ENCODE results near the gene PGLYRP4.

The PGLYRP4 gene

DNA sequence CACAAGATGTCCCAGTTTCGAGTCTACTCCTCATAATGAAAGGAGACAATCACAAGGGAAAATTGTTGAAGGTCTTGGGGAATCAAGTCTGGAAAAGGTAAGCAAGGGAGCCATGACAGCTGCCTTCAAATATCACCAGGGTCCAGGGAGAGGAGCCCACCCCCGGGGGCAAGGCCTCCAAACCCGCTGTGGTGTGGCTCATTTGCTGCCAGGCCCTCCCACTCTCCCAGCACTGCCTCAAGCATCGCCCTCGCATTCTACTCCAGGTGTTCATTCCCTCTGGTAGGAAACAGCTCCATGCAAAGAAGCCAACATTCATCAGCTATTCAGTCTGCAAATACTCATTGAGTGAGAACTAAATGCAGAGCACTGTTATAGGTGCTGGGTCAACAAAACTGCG, 17.6 kb upstream of the PGLYRP4 start:
- no peak for DNase-seq (ENCODE audit: low read depth)
- no peak overlapping the region for H3K4me3 ChIP-seq (ENCODE audit: low read length)
- TF ChIP-seq, protein P1, sequence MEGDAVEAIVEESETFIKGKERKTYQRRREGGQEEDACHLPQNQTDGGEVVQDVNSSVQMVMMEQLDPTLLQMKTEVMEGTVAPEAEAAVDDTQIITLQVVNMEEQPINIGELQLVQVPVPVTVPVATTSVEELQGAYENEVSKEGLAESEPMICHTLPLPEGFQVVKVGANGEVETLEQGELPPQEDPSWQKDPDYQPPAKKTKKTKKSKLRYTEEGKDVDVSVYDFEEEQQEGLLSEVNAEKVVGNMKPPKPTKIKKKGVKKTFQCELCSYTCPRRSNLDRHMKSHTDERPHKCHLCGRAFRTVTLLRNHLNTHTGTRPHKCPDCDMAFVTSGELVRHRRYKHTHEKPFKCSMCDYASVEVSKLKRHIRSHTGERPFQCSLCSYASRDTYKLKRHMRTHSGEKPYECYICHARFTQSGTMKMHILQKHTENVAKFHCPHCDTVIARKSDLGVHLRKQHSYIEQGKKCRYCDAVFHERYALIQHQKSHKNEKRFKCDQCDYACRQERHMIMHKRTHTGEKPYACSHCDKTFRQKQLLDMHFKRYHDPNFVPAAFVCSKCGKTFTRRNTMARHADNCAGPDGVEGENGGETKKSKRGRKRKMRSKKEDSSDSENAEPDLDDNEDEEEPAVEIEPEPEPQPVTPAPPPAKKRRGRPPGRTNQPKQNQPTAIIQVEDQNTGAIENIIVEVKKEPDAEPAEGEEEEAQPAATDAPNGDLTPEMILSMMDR (conservative IDR thresholded peaks at IDR 0.05; ENCODE audit: low read length) = no peak

DNA sequence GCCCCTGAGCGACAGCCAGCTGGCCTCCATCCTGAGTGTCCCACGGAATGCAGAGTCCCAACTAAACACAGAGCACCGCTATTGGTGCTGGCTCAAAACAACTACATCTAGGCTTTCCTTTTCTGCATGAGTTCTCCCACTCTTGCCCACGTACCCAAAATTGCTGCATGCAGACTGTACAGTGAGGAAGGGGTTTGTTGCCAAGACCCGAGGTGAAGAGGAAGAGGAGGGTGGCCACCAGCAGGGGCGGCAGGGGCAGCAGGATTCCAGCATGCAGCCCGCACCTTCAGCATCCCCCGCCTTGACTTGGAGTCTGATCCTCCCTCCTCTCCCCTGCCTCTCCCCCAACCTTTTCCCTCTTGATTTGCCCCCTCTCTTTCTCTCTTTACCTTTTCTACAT, 17.1 kb upstream of the PGLYRP4 start:
- TF ChIP-seq, protein P1 (conservative IDR thresholded peaks at IDR 0.05; ENCODE audit: low read length) = no peak
- DNase-seq (ENCODE audit: low read depth) = no peak
- no peak overlapping the region for H3K4me3 ChIP-seq (ENCODE audit: low read length)

DNA sequence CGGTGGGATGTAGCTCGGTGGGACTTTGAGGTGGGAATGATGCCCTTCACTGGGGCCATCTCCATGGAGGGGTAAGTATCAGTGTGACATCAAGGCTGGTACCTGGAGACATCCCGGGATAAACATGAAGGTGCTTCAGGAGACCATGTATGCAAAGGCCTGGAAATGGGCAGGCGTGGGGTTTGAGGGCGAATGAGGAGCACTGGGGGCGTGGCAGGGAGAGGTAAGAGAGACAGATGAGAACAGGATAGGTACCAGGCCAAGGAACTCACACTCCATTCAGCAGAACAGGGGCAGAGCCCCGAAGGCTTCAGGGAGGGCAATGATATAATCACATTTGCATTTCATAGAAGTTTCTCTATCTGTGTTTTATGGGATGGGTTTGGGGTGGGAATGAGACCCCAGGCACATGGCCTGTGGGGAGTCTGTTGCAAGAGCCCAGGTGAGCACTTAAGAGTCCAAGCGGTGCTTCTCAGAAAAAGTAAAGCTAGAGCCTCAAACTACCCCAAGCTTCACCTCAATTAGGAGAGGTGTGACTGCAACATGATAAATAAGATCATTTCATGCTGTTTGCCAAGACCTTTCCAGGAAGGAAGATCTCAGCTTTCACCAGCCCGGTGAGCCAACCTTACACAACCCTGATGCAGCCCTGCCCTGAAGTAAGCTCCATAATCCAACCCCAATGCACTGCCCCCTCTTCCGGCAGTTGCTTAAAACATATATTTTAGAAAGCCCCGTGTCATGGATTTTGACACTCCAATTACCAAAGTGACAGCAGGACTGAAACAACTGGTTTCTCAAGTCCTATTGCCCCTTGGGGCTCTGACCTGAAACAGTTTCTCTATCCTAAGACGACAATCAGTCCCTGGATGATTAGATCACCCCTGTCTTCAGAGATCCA, 16.4 kb upstream of the PGLYRP4 start:
- TF ChIP-seq, protein P1 (conservative IDR thresholded peaks at IDR 0.05; ENCODE audit: low read length) = no peak
- H3K4me3 ChIP-seq (ENCODE audit: low read length) = no peak overlapping the region
- DNase-seq (ENCODE audit: low read depth) = no peak

DNA sequence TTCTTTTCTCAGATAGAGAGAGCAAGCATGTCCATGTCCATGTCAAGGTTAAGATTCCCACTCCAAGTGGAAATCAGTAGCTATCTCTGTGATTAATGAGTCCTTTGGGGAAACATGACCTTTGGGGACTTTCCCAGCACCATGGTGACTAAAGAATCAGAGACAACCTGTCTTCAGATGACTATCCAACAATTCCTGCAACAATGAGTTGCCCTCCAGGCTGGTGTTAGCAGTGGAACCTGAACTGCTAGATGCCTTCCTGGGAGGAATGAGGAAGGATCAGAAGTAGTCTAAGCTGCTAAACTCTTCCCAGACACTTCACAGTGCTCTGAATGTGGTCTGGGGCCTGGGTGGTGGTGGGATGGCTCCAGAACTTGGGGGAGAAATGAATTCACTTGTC, 15.5 kb upstream of the PGLYRP4 start:
- no peak overlapping the region for H3K4me3 ChIP-seq (ENCODE audit: low read length)
- TF ChIP-seq, protein P1 (conservative IDR thresholded peaks at IDR 0.05; ENCODE audit: low read length) = no peak
- no peak for DNase-seq (ENCODE audit: low read depth)

DNA sequence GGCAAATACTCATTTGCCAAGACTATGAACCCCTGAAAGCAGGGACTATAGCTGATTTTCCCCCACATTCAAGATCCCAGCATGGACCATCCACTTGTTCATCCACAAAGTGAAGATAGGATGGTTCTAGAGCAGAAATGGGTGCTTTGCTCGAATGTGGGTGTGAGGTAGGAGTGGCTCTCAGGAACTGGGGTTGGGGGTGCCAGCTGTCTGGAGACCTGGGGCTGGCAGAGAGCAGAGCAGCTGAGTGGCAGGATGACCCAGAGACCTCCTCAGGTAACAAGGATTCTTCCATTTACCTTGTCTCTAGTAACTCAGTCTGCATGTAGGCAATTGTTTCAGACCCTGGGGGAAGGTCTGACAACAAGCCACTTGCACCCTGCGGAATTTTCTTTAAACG, 15.0 kb upstream of the PGLYRP4 start:
- TF ChIP-seq, protein P1 (conservative IDR thresholded peaks at IDR 0.05; ENCODE audit: low read length) = no peak
- H3K4me3 ChIP-seq (ENCODE audit: low read length) = no peak overlapping the region
- no peak for DNase-seq (ENCODE audit: low read depth)

DNA sequence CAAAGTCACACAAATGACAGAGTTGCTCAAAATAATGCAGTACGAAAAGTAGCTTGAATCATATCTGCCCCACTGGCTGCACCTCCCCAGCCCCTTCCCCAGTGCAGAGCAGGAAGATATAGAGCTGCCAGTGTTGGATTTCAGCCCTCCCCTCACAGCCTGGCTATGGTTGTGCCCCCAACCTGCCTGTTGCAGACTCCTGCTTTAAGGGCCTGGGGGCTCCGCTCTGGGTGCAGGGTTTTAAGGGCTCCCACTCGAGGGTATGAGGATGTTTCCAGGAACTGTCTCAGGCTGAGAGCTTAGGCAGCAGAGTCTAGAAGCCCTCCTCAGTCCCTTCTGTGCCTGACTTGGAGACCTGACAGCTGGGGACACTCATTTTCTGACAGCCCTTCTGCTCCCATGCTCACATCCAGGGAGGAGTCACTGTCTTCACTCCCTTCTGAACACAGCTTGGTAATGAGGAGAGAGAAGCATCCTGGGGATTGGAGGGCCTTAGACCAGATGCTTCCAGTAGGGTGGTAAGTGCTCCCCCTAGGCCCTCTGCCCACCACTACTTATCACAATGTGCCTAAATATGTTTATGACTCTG, 13.6 kb upstream of the PGLYRP4 start:
- TF ChIP-seq, protein P1 (conservative IDR thresholded peaks at IDR 0.05; ENCODE audit: low read length) = no peak
- no peak for DNase-seq (ENCODE audit: low read depth)
- no peak overlapping the region for H3K4me3 ChIP-seq (ENCODE audit: low read length)
